Mammary epithelial cell (primary cell): ENCODE results near the gene RND1.

Experiments used
- CTCF ChIP-seq, 2 donors: IDR thresholded peaks in 1 of 2; conservative IDR thresholded peaks in 1 of 2; 2 replicates each; pipeline ENCODE4 v1.5.1; 2011 to 2012; ENCODE audit warnings: inconsistent platforms in 2 of 2, low read length in 2 of 2, mild to moderate bottlenecking in 2 of 2, control low read depth in 1 of 2, low read depth in 1 of 2; ENCODE audit not compliant: insufficient read depth in 1 of 2; ENCODE audit errors: extremely low read depth in 1 of 2
- EZH2 ChIP-seq: IDR thresholded peaks from 2 replicates; pipeline ENCODE4 v1.6.1; 2012; ENCODE audit warnings: low read length, inconsistent platforms, borderline replicate concordance

DNA sequence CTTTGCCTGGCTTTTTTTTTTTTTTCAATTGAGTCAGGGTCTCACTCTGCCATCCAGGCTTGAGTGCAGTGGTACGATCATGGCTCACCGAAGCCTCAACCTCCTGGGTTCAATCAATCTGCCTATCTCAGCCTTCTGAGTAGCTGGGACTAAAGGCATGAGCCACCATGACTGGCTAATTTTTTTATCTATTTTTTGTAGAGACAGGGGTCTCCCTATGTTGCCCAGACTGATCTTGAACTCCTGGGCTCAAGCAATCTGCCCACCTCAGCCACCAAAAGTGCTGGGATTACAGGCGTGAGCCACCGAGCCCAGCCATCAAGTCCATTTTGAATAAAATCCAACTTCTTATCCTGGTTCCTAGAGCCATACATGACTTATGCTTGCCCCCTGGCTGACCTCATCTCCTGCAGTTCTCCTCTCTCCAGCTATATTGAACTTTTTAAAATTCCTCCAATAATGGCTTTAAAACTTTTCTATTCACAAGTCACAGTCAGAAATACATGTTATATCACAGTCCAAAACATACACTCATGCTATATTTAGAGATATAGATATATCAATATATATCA lies 10.4 kb upstream of the RND1 start:
- TF ChIP-seq EZH2 (no peak), CTCF (conservative IDR thresholded peaks at IDR 0.05 in 1 of 2, IDR thresholded peaks at IDR 0.05 in 1 of 2; ENCODE audit: extremely low read depth in 1 of 2, insufficient read depth in 1 of 2, low read depth in 1 of 2, low read length in 2 of 2) (no peak)
